GM19395 (cell line): ENCODE measurements around the gene KDELR3.

Experiments
- ATAC-seq: cut with Tn5 transposase; IDR thresholded peaks from one replicate; pipeline ENCODE4 v1.9.1; 2021; ENCODE audit warnings: mild to moderate bottlenecking, moderate library complexity; ENCODE audit not compliant: unreplicated experiment

The KDELR3 gene

GRCh38 chr22:38506118-38506962 lies 38.4 kb downstream of the KDELR3 start, which contains the start of gene DDX17:
Gene DDX17, minus strand, starts transcription at chr22:38506311.
- ATAC-seq = peak; percentile 81

- no peak for ATAC-seq
Measured at GRCh38 chr22:38510416-38510970, 42.6 kb downstream of the KDELR3 start.

DNA sequence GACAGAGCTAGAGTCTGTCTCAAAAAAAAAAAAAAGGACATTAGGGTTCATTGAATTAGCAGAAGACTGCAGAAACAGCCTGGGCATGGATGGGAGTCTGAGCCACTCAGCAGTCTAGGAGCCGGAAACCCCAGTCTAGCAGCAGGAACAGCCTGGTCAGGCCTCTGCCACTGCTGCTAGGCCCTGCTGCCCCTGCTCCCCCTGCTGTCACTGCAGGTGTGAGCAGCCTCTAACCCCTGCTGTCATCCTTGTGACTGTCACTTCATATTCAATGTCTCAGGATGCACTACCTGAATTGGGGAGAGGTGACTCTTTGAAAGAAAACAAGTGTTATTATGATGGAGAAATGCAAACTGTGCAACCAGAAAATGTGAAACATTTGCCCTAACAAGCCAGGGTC lies 45.2 kb downstream of the KDELR3 start:
- ATAC-seq = no peak

DNA sequence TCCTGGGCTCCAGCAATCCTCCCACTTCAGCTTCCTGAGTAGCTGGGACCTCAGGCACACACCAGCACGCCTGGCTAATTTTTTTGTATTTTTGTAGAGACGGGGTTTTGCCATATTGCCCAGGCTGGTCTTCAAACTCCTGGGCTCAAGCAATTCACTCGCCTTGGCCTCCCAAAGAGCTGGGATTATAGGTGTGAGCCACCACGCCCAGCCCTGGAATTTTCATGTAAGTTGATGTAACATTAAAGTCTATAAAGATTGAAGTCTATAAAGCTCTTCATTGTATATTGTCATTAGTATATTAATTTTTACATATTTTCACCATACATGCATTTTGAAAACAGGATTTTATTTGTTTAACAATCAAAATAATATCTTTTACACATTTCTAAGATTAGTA lies 50.7 kb downstream of the KDELR3 start:
- ATAC-seq = no peak

DNA sequence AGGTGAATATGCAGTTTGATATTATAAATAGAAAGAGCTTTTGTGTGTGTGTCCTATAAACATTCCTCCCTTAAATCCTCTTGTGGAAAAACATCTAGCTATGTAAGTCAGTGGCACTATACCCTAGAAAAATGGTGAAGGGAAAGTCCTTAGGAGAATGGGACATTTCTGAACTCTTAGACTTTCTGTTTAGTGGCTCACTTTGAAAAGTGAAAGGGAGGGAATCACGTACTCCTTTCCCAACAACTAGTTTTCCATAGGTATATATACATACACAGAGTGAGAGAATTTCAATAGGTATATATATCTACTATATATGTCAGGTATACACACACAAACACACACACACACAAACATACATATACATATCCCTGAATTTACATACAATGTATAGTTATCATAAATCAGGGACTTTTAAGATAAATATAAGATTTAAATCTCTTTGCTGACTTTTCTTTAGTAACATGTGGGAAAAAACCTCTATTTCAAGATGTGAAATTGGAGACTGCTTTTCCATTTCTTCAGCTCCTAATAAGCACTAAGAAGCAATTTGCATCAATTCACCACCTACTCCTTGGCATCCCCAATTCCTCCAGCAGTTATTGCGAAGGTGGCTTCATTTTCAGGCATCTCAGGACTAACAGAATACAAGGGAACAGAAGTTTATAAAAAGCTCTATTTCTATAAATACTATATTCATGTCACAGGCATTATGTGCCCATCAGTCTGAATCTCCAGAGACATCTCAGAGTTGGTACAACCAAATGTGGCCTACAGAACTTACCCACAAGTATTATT lies 51.8 kb downstream of the KDELR3 start:
- ATAC-seq = no peak

DNA sequence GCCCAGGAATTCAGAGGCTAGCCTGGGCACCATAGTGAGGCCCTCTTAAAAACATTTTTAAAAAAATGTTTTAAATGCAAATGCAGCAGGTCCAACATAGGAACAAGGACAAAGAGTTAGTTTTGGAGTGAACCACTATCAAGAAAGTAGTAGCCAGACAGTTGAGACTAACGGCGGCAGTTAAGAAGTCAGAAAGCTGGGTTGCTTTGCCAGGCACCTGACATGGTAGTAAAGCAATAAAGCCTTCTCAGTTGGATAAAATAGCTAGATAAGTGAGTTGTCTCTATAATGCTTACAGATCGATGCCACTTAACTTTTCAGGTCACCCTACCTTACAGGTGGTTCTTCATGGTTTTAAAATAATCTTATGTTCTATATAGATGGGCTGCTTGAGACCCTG lies 55.1 kb downstream of the KDELR3 start:
- no peak for ATAC-seq

DNA sequence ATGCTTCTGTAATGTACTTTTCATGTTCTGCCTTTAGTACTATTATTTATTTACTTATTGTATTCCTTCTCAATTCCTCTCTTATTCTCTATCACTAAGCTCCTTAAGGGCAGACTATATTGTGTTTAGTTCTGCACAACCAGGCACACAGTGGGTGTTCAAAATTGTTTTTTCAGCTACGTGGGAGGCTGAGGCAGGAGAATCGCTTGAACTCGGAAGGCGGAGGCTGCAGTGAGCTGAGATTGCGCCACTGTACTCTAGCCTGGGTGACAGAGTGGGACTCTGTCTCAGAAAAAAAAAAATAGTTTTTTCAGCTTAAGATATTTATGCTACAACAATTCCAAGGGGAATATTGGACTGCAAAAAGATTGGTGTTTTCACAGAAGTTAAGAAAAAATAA lies 55.6 kb downstream of the KDELR3 start:
- no peak for ATAC-seq

DNA sequence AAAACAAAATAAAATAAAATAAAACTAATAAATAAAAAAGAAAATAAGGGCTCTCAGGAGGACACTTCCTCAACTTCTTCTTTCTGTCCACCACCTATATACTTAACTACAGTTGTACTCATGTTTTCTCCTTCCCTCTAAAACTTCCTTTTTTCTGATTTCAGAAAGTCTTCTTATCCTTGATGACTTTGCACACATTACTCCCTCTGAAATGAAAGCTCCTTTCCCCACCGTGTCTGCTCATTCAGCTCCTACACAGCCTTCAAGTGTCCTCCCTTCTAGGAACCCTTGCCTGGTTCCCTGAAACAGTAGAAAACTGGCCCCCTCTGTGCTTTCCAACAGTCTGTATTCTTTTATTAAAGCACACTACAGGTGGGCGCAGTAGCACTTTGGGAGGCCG lies 56.5 kb downstream of the KDELR3 start:
- ATAC-seq = no peak

- ATAC-seq = no peak
Measured at GRCh38 chr22:38531251-38531938, 63.5 kb downstream of the KDELR3 start.
